HG03439 (cell line): ENCODE results near the gene MRC2.

Experiments
- ATAC-seq: cut with Tn5 transposase; IDR thresholded peaks from one replicate; pipeline ENCODE4 v1.9.1; 2021; ENCODE audit warnings: mild to moderate bottlenecking, moderate library complexity; ENCODE audit not compliant: unreplicated experiment

The MRC2 gene

DNA sequence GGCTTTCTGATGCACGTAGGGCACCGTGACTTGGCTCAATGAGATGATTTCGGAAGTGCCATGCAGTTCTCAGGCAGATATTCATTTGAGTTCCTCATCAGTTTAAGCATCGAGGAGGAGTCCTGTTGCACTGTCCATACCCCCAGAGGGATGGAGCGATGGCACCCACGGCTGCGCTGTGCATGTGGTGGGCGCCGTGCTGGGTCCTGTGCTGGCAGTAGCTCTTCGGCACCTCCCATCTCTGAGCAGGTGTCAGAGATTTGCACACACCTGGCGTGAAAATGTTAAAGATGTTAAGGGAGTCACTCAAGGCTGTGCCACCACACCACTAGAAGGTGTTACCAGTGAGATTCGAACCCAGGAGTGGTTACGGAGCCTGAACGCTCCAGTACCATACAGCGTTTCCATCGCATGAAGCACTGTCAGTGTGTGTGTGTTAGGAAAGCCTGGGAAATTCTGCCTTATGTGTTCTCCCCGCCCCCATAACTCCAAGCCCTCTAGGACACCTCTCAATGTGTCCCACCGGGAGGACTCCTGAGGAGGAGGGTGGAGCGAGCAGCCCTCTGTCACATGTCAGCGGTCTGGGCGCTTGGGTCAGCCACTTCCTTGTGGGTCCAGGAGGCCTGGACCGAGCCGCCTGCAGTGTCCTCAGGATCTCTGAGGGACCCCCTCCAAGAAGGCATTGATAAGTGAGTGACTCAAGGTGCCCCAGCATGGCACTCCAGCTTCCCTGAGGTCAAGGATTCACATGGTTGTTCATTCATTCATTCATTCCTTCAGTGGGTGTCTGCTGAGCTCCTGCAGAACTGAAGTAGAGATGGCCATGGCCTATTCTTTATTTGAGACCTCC is 3.8 kb downstream of the MRC2 start:
- no peak for ATAC-seq

DNA sequence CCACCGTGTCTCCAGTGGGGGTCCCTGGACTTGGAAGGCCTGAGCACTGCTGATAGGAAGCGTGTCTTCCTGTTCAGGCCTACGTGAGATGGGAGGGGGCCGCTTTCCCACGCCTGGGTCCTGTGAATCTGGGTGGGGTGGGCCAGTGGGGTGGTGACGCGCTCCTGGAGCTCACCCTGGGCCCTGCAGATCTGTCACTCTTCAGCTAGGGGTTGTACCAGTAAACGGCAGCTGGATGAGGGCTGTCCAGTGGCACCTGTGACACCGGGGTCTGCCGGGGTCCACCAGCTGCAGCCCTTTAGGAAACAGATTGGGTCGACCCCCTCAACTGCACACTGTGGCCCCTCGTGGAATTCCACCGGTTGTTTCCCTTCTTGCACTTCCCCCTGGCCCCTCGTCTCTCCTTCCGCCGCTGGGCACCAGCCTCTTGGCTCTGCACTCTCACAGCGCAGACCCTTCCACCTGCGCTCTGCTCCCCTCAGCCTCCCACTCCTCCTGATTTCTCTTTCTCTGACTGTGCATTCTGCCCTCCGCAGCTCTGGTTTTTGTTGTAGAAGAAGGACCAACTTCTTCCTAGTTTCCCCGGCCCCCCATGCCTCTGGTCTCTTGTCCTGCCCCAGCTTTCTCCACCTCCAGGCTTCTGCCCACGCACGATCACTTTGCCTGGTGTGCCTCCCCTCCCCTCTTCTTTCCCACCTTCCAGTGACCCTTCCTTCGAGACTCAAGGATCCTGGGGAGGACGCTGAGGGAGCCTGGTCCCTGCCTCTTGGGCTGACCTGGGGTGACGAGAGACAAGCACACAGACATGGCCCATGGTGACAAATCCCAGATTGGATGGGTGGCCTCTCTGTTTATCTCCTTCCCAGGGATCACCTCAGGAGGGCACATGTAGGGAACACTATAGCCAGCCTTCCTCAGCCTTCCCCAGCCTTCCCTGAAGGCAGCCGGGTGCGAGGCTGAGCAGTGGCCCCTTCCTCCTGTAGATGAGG is 4.8 kb downstream of the MRC2 start:
- ATAC-seq, result no peak

DNA sequence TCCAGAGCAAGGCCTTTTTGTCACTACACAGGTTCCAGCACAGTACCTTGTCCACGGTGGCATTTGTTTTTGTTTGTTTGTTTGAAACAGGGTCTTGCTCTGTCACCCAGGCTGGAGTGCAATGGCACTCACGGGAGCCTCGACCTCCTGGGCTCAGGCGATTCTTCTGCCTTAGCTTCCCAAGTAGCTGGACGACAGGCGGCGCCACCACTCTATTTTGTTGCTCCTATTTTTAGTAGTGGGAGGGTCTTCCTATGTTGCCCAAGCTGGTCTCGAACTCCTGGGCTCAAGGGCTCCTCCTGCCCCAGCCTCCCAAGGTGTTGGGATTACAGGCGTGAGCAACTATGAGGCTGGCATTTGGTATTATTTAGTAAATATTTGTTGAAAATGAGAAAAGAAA is 10.3 kb downstream of the MRC2 start:
- no peak for ATAC-seq

DNA sequence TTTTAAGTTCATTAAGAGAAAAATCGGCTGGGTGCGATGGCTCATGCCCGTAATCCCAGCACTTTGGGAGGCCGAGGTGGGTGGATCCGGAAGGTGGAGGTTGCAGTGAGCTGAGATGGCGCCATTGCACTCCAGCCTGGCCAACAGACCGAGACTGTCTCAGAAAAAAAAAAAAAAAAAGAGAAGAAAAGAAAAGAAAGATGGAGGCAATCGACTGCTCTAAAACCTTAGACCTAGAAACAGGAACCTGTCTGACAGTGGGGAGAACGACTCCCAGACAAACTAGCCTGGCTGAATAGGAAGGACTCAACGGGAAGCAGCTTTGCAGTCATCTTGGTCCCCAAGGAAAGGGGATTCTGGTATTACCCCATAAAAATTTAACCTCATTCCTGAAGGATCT is 13.7 kb downstream of the MRC2 start:
- no peak for ATAC-seq

DNA sequence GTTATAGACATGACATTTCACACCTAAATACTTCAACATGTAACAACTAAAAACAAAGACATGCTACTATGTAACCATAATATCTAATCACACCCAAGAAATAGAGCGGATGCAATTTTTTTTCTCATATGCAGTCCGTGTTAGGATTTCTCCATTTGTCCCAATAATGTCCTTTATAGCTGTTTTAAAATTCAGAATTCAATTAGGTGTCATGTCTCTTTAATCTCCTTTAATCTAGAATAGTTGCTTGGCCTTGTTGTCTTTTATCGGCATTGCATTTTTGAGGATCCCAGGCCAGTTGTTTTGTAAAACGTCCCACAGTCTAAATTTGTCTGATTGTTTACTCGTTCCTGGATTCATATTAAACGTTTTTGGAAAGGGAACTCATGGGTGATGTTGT is 14.5 kb downstream of the MRC2 start:
- ATAC-seq, result no peak

DNA sequence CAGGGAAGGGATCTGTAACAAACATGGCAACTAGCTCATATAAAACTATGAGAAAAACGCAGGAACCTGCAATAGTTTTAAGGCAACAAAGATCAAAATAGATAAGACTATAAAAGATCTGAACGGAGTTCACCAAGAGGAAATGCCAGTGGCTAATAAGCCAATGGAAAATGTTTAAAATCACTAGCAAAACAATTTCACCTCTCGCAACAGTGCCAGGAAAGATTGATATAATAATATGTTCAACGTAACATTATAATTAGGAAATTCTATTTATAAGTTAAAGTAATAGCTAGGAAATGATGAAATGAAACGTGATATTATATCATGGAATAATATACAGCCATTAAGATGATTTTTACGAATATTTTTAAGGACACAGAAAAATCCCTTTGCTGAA is 16.0 kb downstream of the MRC2 start:
- no peak for ATAC-seq

DNA sequence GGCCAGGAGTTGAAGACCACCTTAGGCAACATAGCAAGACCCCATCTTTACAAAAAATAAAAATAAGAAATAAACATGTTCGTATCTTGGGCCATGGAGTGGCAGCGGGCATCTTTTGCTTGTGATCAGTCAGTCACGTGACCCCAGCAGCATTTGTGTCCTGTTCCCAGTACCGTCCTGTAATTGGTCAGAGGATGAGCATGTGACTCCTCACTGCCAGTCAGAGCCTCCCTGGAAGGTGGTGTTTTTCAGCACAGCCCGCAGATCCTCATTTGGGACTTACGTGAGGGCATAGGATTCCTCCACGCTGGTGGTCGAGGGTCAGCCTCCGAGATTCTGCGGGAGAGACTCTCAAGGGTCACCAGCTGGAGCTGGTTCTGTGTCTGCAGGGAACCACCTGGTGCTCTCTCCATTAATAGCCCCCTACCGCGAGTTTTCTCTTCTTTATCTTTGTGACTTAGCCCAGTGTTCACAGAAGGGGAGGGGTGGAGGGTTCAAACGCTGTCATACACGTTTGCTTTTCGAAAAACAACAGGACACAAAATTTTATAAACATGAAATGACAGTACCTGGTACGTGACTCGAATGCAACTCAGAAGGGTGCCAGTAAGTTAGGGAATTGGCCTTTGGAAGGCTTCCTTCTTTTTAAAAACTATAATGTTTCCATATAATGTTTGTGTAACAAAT is 17.2 kb downstream of the MRC2 start:
- no peak for ATAC-seq

DNA sequence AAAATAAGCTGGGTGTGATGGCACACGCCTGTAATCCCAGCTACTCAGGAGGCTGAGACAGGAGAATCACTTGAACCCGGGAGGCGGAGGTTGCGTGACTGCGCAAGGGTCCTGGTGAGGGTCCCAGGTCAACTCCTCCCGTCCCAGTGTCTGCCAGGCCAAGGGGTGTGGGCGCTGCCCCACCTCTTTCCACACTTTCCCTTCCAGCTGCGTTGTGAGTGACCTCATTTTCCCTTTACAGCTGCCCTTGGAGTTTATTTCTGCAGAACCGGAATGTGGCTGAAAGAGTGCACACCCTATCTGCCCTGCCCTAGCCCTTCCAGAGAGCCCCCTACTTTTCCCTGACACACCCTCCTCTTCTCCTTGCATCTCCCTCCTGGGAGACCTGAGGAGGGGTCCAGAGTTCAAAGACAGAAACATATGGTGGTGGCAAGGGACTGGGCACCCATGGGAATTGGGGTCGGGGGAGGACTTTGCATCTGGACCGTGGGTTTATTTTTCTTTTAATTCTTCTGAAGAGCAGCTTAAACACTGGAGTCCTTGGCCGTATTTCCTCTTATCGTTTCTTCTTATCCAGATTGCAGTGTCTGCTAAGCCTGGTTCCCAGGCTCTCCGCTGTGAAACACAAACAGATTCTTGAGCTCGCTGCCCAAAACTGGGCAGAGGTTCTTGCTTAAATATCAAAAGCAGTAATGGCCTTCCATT is 20.9 kb downstream of the MRC2 start:
- ATAC-seq, result no peak

DNA sequence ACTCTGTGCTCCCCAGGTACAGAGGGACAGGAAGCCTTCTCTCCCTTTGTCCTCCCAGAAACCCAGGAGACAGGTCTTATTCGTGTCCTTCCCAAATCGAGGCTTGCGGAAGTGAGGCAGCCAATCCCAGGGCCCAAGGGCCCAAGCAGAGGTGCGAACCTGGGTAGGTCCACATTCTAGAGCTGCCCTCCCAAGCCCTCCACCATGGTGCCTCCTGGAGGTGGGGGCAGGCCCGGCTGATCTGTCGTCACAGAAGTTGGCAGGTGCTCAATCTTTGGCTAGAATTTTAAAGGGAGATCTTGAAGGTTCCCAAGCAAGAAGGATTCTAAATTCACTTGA is 21.5 kb downstream of the MRC2 start:
- no peak for ATAC-seq

DNA sequence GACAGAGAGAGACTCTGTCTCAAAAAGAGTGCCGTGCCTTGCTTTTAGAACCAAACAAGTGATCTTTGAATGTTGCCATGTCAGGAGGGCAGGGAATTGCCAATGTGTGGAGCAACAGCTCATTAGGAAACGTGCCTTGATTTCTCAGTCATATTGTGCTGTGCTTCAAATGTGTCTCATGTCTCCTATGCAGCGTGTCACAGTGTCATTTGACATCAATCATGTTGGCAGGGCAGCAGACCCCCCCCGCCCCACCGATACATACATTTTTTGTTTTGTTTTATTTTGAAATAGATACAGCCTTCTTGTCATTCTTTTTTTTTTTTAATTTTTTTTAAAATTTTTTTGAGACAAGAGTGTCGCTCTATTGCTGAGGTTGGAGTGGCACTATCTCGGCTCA is 22.1 kb downstream of the MRC2 start:
- no peak for ATAC-seq

DNA sequence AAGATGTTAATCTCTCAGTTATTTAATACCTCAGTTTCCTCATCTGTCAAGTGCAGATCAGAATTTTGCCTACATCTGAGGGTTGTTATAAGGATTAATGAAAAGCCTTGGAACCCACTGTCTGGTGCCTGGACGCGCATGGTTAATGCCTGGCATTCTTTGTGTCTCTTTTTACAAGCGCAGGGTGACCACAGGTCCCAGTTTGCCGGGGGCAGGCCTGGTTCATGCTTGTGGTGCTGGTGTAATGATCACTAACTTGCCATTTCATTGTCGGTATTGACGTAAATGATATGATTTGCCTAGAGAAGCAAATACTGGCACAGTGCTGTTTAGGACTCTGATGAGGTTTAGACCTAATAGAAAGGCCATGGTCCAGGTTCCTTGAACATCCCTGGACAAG is 23.1 kb downstream of the MRC2 start:
- no peak for ATAC-seq

DNA sequence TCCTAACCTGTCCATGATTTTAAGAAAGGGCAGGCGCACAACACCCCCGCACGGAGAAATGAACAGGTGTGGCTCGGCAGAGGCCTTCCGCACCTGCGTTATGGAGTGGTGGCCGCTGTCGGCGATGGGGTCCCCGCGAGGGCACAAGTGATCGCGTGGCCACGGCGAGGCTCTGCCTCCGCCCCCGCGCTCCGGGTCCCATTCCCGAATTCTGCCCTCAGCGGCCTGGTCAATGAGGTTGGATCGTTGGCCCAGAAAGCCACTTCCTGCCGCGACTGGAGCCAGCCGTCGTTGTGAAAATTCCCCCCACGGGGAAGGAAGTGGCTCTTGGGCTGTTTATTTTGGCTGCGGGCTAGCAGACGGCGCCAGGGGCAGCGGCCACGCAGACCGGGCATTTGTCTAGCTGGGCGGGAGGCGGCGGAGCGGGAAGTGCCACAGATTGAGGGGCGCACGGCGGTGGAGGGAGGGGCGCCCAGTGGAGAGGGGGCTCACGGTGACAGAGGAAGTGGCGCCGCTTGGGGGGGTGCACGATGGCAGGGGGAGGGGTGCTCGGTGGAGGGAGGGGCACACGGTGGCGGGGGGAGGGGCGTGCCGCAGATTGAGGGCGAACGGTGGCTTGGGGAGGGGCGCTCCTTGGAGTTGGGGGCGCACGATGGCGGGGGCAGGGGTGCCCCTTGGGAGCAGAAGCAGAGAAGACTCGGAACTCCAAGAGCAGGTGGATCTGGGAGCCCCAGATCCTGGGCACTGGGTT is 25.0 kb downstream of the MRC2 start:
- no peak for ATAC-seq

DNA sequence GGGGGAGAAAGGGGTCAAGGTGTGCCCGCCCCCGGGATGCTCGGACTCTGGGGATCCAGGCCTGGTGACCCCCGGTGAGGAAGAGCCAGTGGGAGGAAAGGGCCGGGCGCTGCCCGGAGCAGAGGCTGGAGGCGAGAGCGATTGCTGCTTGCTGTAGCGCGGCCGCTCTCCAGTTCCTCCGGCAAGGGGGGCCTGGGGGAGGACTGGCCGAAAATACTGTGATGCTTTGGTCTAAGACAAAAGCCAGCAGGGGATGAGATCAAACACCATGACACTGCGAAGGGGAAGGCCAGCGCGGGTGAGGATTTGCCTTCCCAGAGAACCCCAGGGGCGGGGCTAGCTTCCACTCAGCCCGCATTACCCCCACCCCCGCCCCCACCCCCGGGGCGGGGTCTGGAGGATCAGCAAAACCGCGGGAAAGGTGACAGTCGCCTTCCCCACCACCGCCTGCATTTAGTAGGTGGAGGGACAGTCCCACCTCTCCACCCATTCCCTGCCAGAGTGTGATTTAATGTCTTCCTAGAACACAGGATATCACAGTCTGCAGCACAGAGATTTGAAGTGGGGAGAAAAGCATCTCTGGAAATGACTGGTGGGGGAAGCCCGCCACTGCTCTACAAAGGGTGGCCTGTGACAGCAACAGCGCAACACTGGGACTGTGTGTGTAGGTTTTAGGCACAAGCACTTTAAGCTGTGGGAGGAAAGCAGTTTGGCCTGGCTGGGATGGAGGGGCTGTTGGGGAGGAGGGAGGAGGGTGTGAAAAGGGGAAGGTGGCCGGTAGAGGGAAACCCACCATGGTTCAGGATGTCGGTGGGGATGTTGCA is 25.7 kb downstream of the MRC2 start:
- ATAC-seq, result peak; percentile 88

DNA sequence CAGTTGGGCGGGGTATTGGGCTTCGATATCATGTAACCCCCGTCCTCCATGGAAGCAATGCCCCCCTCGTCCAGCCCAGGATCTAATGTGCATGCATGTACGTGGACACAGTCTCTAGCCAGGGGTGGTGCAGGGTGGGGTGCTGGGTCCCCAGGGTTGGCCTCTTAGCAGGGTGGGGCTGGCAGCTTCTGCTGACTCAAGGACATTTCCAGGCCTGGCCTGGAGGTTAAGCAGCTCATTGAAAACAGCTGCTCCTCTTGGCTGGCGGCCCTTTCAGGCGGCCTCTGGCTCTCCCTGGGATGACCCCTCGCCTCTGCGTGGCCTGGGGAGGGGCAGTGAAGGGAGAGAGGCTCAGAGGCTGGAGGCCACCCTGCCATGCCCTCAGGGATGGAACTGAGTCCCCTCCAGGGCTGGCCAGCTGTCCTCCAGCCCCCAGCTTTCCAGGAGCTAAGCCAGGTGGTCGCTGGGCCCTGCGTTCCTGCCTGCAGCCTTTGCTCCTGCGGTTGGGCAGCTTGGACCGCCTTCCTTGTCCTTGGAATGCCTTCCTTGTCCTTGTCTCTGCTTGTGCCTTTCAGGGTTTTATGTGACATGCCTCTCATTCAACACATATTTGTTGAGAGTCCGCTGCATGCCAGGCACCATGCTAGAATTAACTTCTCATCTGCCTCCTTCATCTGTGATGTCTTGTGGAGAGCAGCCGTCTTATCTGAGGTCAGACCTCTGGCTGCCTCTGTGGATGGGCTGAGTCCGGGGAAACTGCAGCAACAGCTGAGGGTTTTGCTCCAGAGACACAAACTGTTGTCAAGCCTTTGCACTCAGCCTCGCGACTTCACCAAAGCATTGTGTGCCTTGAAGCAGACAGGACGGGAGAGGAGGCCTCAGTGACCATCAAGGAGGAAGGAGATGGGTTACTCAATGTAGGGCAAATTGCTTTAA is 26.6 kb downstream of the MRC2 start:
- no peak for ATAC-seq

DNA sequence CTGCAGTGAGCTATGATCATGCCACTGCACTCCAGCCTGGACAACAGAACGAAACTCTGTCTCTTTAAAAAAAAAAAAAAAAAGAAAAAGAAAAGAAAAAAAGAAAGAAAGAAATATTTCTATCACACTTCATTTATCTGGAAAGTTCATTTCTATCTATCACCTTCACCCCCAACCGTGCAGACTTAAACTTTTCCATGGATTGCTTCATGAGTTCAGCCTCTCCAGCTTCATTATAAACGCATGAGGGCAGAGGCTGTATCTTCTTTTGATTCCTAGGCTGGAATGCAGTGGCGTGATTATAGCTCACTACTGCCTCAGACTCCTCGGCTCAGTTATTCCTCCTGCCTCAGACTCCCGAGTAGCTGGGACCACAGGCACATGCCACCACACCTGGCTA is 28.2 kb downstream of the MRC2 start:
- ATAC-seq, result no peak

DNA sequence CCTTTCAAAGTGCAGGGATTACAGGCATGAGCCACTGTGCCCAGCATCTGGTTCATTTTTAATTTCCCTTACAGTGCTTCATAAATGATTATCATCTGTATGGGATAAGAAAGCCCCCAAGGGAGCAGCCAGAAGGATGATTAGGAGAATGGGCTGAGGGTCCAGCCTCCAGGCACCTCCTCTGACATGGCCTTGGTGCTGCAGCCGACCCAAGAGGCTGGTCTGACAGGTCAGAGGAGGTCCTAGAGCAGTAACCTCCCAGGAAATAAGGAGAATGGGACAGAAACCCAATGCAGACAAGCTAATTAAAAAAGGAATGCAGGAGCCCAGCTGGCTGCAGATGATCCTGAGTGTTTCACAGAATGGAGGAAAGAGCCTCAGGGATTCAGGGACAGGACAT is 29.0 kb downstream of the MRC2 start:
- ATAC-seq, result no peak

DNA sequence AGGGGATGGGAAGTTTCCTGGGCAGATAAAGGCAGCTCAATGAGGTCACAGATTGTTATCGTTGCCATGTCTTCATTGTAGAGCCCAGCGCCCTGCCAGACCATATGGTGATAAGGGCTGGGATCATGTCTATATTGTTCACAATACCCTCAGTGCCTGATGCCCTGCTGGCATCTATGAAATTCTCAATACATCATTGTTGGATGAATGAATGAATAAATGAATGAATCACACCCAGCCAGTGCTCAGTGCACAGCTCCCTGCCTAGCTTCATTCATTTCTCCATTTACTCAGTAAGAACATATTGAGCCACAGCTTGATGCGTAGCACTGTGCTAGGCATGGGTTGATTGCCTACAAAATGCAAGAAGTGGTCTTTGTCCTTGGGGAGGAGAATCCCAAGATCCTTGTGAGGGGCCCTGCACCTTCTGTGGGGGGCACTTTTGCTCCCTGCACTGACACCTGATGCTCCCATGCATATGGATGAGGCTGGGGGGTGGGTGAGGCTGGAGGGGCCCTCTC is 29.7 kb downstream of the MRC2 start:
- no peak for ATAC-seq

DNA sequence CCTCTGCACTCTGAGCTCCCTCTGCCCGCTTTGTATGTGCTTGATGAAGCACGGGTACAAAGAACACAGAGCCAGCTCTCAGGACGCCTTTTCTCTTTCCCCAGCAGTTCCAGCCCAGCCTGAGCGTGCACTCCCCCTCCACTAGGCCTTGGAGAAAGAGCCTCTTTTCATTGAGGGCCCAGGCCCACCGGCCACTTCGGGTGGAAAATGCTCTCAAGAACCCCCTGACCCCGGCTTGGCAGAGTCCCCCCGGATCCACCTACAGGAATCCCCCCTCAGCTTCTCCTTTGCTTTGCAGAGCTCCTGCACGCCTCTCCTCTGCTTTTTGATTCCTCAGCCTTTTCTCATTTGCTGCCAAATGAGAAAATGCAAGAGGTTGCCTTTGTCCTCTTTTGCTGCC is 30.2 kb downstream of the MRC2 start:
- no peak for ATAC-seq
